DOHH2 (cell line): ENCODE data around the gene ALOXE3.

ENCODE experiments used
- CTCF ChIP-seq: fragments of 200-600 bp; sonication (generic); IDR thresholded peaks from one replicate; pipeline ENCODE4 v1.5.1; 2014; ENCODE audit warnings: antibody characterized with exemption, mild to moderate bottlenecking, low read depth, low read length; ENCODE audit not compliant: poor library complexity, severe bottlenecking
- EZH2phosphoT487 ChIP-seq: fragments of 200-600 bp; sonication (generic); IDR thresholded peaks from 2 replicates; pipeline ENCODE4 v1.6.1; 2017; ENCODE audit warnings: borderline replicate concordance, mild to moderate bottlenecking, antibody characterized with exemption, low read length, moderate library complexity, mixed read lengths

DNA sequence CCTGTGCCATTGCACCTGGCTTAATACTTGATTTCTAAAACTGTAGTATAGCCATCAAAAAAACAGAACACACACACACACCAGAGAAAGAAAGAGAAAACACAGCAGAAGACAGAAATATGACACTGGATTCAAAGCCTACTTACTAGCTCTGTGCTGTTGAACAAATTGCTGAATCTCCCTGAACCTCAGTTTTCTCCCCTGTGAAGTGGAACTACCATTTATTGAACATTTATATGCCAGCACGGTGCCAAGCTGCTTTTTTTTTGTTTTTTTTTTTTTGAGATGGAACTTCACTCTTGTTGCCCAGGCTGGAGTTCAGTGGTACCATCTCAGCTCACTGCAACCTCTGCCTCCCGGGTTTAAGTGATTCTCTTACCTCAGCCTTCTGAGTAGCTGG, 17.6 kb downstream of the ALOXE3 start:
- TF ChIP-seq CTCF: no peak
- no peak for TF ChIP-seq EZH2phosphoT487
